SU-DHL-6 (cell line): ENCODE results near the gene OTOF.

Experiments
- H2AFZ ChIP-seq: fragments of 200-600 bp; sonication (generic); 2 replicates; pipeline ENCODE4 v1.6.1; 2014; ENCODE audit warnings: low read depth, mild to moderate bottlenecking, moderate library complexity, mixed read lengths, antibody characterized with exemption, low read length; ENCODE audit not compliant: severe bottlenecking
- H3F3A ChIP-seq: fragments of 200-600 bp; shearing (Covaris generic); 2 replicates; pipeline ENCODE4 v1.6.0; 2016; ENCODE audit warnings: antibody characterized with exemption, mild to moderate bottlenecking; ENCODE audit not compliant: insufficient read depth
- H3K27ac ChIP-seq: fragments of 200-600 bp; sonication (generic); 2 replicates; pipeline ENCODE4 v1.5.1; 2016; ENCODE audit warnings: low read depth, mild to moderate bottlenecking, low read length, moderate library complexity, mixed read lengths
- H3K27me3 ChIP-seq: fragments of 200-600 bp; sonication (generic), shearing (Covaris generic); 2 replicates; pipeline ENCODE4 v1.6.0; 2014; ENCODE audit warnings: mild to moderate bottlenecking, low read length
- H3K36me3 ChIP-seq: fragments of 200-600 bp; sonication (generic); 2 replicates; pipeline ENCODE4 v1.6.1; 2014; ENCODE audit warnings: mild to moderate bottlenecking, low read length, mixed read lengths
- H3K4me2 ChIP-seq: fragments of 300-600, 200-600 bp; shearing (Covaris generic), sonication (generic); 2 replicates; pipeline ENCODE4 v1.6.0; 2014; ENCODE audit warnings: low read length, low read depth, mild to moderate bottlenecking; ENCODE audit not compliant: poor library complexity, severe bottlenecking
- H3K4me3 ChIP-seq: fragments of 200-600 bp; sonication (generic); 2 replicates; pipeline ENCODE4 v1.5.1; 2014; ENCODE audit warnings: antibody characterized with exemption, low read length, mild to moderate bottlenecking, mixed read lengths; ENCODE audit not compliant: insufficient read depth, poor library complexity, severe bottlenecking
- H3K79me2 ChIP-seq: fragments of 200-600 bp; sonication (generic); 2 replicates; pipeline ENCODE4 v1.6.1; 2014; ENCODE audit warnings: mild to moderate bottlenecking, low read length, moderate library complexity; ENCODE audit not compliant: insufficient read depth
- H3K9ac ChIP-seq: fragments of 200-600 bp; sonication (generic); 2 replicates; pipeline ENCODE4 v1.7.0; 2014; ENCODE audit warnings: mild to moderate bottlenecking, low read length
- H3K9me2 ChIP-seq: fragments of 200-600 bp; sonication (generic); replicated peaks from 2 replicates; pipeline ENCODE4 v1.6.1; 2014; ENCODE audit warnings: low read length; ENCODE audit not compliant: insufficient read depth
- H3K9me3 ChIP-seq: fragments of 200-600 bp; sonication (generic); 2 replicates; pipeline ENCODE4 v1.6.1; 2014; ENCODE audit warnings: low read length, mixed read lengths; ENCODE audit not compliant: insufficient read depth
- H4K20me1 ChIP-seq: fragments of 200-600 bp; sonication (generic); 2 replicates; pipeline ENCODE4 v1.6.1; 2014; ENCODE audit warnings: low read depth, mild to moderate bottlenecking, antibody characterized with exemption, low read length, moderate library complexity, mixed read lengths
- EZH2phosphoT487 ChIP-seq: fragments of 200-600 bp; sonication (generic), shearing (Covaris generic); conservative IDR thresholded peaks from 2 replicates; pipeline ENCODE4 v1.6.1; 2018; ENCODE audit warnings: mild to moderate bottlenecking, antibody characterized with exemption, low read length, moderate library complexity, mixed read lengths
- TF ChIP-seq, protein P1 (sequence below): fragments of 200-600 bp; sonication (generic); IDR thresholded peaks from one replicate; pipeline ENCODE4 v1.5.1; 2017; ENCODE audit warnings: antibody characterized with exemption, mild to moderate bottlenecking, low read length, moderate library complexity; ENCODE audit not compliant: insufficient read depth, poor library complexity, severe bottlenecking

The OTOF gene

DNA sequence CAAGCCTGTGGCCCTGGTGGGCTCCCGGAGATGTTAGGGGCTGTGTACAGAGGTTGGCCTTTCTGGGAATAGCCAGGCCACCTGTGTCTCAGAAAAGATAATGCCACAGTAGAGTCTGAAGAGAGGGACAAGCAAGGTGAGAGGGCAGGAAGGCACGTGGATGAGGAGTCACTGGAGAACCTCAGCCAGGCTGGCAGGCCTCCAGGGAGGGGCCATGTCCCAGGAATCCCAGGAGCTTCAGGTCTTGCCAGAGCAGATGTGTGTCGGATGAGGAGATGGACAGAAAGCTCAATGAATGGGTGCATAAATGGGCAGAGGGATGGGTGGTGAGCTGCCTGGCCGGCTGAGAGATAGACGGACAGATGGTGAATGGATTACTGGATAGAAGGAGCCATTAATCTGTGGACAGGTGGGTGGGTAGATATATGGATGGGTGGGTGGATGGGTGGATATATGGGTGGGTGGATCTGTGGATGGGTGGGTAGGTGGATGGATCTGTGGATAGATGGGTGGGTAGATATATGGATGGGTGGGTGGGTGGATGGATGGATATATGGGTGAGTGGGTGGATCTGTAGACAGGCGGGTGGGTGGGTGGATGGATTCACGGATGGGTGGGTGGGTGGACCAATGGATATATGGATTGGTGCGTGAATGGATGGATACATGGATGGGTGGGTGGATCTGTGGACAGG lies 7.9 kb upstream of the OTOF start:
- H3K79me2 ChIP-seq, result no peaks in the 10 kb centered on the region
- TF ChIP-seq, protein P1, sequence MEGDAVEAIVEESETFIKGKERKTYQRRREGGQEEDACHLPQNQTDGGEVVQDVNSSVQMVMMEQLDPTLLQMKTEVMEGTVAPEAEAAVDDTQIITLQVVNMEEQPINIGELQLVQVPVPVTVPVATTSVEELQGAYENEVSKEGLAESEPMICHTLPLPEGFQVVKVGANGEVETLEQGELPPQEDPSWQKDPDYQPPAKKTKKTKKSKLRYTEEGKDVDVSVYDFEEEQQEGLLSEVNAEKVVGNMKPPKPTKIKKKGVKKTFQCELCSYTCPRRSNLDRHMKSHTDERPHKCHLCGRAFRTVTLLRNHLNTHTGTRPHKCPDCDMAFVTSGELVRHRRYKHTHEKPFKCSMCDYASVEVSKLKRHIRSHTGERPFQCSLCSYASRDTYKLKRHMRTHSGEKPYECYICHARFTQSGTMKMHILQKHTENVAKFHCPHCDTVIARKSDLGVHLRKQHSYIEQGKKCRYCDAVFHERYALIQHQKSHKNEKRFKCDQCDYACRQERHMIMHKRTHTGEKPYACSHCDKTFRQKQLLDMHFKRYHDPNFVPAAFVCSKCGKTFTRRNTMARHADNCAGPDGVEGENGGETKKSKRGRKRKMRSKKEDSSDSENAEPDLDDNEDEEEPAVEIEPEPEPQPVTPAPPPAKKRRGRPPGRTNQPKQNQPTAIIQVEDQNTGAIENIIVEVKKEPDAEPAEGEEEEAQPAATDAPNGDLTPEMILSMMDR, result no peak
- TF ChIP-seq EZH2phosphoT487, result no peak

DNA sequence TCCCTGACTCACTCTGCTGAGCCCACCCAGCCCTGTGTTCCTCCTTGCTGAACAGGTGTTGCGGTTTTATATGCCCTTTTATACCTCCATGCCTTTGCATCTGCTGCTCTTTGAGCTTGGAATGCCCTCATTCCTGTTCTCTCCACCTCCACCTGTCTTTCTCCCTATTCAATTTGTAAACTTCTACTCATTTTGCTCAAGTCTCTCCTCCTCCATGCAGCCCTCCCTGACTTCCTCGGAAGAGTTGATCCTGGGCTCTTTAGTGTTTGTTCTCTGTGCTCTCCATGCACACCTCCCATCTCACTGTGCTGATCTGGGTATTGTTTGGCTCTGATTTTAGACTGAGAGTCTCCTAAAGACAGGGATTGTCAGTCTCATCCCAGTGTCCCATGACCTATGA lies 7.2 kb upstream of the OTOF start:
- H3K9me3 ChIP-seq, result no peaks in the 10 kb centered on the region
- H3K79me2 ChIP-seq, result no peaks in the 10 kb centered on the region
- no peaks in the 10 kb centered on the region for H4K20me1 ChIP-seq
- no peaks in the 10 kb centered on the region for H3K27me3 ChIP-seq
- H3K27ac ChIP-seq, result no peak overlapping the region
- no peak overlapping the region for H3K4me3 ChIP-seq
- no peaks in the 10 kb centered on the region for H3K9me2 ChIP-seq
- H3K36me3 ChIP-seq, result no peaks in the 10 kb centered on the region
- no peak overlapping the region for H3K9ac ChIP-seq
- H3K4me2 ChIP-seq, result no peak overlapping the region
- H2AFZ ChIP-seq, result no peak overlapping the region
- no peaks in the 10 kb centered on the region for H3F3A ChIP-seq
- TF ChIP-seq, protein P1, result no peak
- TF ChIP-seq EZH2phosphoT487, result no peak

More for the DNA sequence above, 7.9 kb upstream of the OTOF start:
- no peak overlapping the region for H3K27ac ChIP-seq
- no peak overlapping the region for H3K4me2 ChIP-seq
- H3K4me3 ChIP-seq, result no peak overlapping the region
- no peaks in the 10 kb centered on the region for H4K20me1 ChIP-seq
- no peak overlapping the region for H3K9ac ChIP-seq
- H3F3A ChIP-seq, result no peaks in the 10 kb centered on the region
- no peak overlapping the region for H2AFZ ChIP-seq
- H3K9me3 ChIP-seq, result no peaks in the 10 kb centered on the region
- H3K27me3 ChIP-seq, result no peaks in the 10 kb centered on the region
- no peaks in the 10 kb centered on the region for H3K36me3 ChIP-seq
- no peaks in the 10 kb centered on the region for H3K9me2 ChIP-seq

DNA sequence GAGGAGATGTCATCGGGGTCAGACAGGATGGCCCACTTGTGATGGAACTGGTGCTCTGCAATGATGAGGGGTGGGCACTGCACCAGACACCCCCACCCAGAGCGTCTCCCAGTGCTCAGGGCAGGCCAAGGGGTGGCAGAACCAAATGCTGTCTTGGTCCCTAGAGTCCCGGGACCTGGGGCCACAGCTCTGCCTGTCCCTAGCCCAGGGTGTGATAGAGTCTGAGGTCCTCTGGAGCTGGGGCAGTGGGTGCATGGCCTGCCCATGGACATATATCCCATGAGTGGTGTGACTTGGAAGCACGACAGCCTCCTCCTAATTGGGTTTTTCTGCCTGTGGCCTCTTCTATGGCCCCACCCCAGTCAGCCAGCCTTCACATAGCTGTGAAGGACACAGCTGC lies 6.7 kb upstream of the OTOF start:
- no peak overlapping the region for H3K4me3 ChIP-seq
- H4K20me1 ChIP-seq, result no peaks in the 10 kb centered on the region
- no peaks in the 10 kb centered on the region for H3K27me3 ChIP-seq
- no peaks in the 10 kb centered on the region for H3K9me2 ChIP-seq
- H3K9me3 ChIP-seq, result no peaks in the 10 kb centered on the region
- H3K4me2 ChIP-seq, result no peak overlapping the region
- no peak overlapping the region for H2AFZ ChIP-seq
- no peak for TF ChIP-seq EZH2phosphoT487
- TF ChIP-seq, protein P1, result no peak
- H3K27ac ChIP-seq, result no peak overlapping the region
- no peak overlapping the region for H3K9ac ChIP-seq
- H3K79me2 ChIP-seq, result no peaks in the 10 kb centered on the region
- no peaks in the 10 kb centered on the region for H3F3A ChIP-seq
- H3K36me3 ChIP-seq, result no peaks in the 10 kb centered on the region
